K562 (cell line): Measurements from ENCODE around the gene PITPNM3.

ENCODE experiments used
- EZH2 ChIP-seq: IDR thresholded peaks from 2 replicates; pipeline ENCODE4 v1.6.1; 2012; ENCODE audit warnings: low read depth, mild to moderate bottlenecking, inconsistent platforms, low read length, borderline replicate concordance
- ZNF253 ChIP-seq: fragments of 250-450 bp; sonication (Bioruptor Pico); conservative IDR thresholded peaks from 2 replicates; pipeline ENCODE4 v1.6.1; 2021; ENCODE audit warnings: mild to moderate bottlenecking

- TF ChIP-seq ZNF253: no peak
- no peak for TF ChIP-seq EZH2
Measured at GRCh38 chr17:6548034-6548433, 8.3 kb downstream of the PITPNM3 start.
